Hepatocyte (in vitro differentiated cells): ENCODE measurements around the gene XXYLT1. TPM values are rescaled to one million over a fixed set of nuclear protein-coding genes. Genes with fewer than 3 reads are reported as not detected.
A peak's percentile ranks its signal among the peaks of the same experiment; 100 is the strongest.

Experiments used
- DNase-seq: peaks from one replicate; pipeline ENCODE4 v3.0.0-alpha.2; 2016; ENCODE audit warnings: low spot score
- H2AFZ ChIP-seq: fragments of 200-600 bp; sonication (generic); 2 replicates; pipeline ENCODE4 v1.6.0; 2016; ENCODE audit warnings: antibody characterized with exemption, mild to moderate bottlenecking
- H3K27ac ChIP-seq: fragments of 200-600 bp; sonication (generic); 2 replicates; pipeline ENCODE4 v1.5.1; 2016; ENCODE audit warnings: mild to moderate bottlenecking
- H3K27me3 ChIP-seq: fragments of 200-600 bp; sonication (generic); 2 replicates; pipeline ENCODE4 v1.6.1; 2016
- H3K36me3 ChIP-seq: fragments of 200-600 bp; sonication (generic); replicated peaks from 2 replicates; pipeline ENCODE4 v1.5.1; 2016; ENCODE audit warnings: low read depth; ENCODE audit not compliant: insufficient read depth
- H3K4me1 ChIP-seq: fragments of 200-600 bp; sonication (generic); 2 replicates; pipeline ENCODE4 v1.5.1; 2016; ENCODE audit warnings: mild to moderate bottlenecking, moderate library complexity; ENCODE audit not compliant: insufficient read depth
- H3K4me2 ChIP-seq: fragments of 200-600 bp; sonication (generic); 2 replicates; pipeline ENCODE4 v1.6.0; 2016
- H3K4me3 ChIP-seq: fragments of 200-600 bp; sonication (generic); 2 replicates; pipeline ENCODE4 v1.5.1; 2016; ENCODE audit warnings: mild to moderate bottlenecking
- H3K79me2 ChIP-seq: fragments of 200-600 bp; sonication (generic); 2 replicates; pipeline ENCODE4 v1.6.0; 2017; ENCODE audit warnings: mild to moderate bottlenecking
- H3K9me2 ChIP-seq: fragments of 200-600 bp; sonication (generic); replicated peaks from 2 replicates; pipeline ENCODE4 v1.6.0; 2017; ENCODE audit warnings: mild to moderate bottlenecking; ENCODE audit not compliant: insufficient read depth
- H3K9me3 ChIP-seq: fragments of 200-600 bp; sonication (generic); 2 replicates; pipeline ENCODE4 v1.5.1; 2016; ENCODE audit warnings: low read depth, mild to moderate bottlenecking
- H4K20me1 ChIP-seq: fragments of 200-600 bp; sonication (generic); 2 replicates; pipeline ENCODE4 v1.6.0; 2016; ENCODE audit warnings: mild to moderate bottlenecking; ENCODE audit not compliant: insufficient read depth, poor library complexity, severe bottlenecking
- CTCF ChIP-seq: fragments of 200-600 bp; sonication (generic); IDR thresholded peaks from 2 replicates; pipeline ENCODE4 v1.5.1; 2016; ENCODE audit warnings: antibody characterized with exemption, mild to moderate bottlenecking; ENCODE audit not compliant: poor library complexity
- EZH2 ChIP-seq: fragments of 200-600 bp; sonication (generic); IDR thresholded peaks from 2 replicates; pipeline ENCODE4 v1.6.1; 2016; ENCODE audit warnings: antibody characterized with exemption, mild to moderate bottlenecking, borderline replicate concordance
- EZH2phosphoT487 ChIP-seq: fragments of 200-600 bp; sonication (generic); IDR thresholded peaks from one replicate; pipeline ENCODE4 v1.6.1; 2018; ENCODE audit warnings: antibody characterized with exemption, mild to moderate bottlenecking, low read depth, moderate library complexity; ENCODE audit not compliant: unreplicated experiment, severe bottlenecking
- WGBS: methylation state at CpG from one replicate; pipeline ENCODE4 v1.1.6; 2016; ENCODE audit warnings: low lambda C conversion rate; ENCODE audit errors: missing lambda C conversion rate; 5-methylcytosine and 5-hydroxymethylcytosine counted together
- polyA plus RNA-seq: library from polyadenylated mRNA; unstranded; fragments of >200 nt; fragmentation: Nextera tagmentation; extraction: Ambion mirVana; gene quantifications from 2 replicates; pipeline ENCODE4 v1.2.1, GENCODE V29; 2016
- total RNA-seq: library from RNA; depleted of rRNA; stranded (reverse); fragments of >200 nt; gene quantifications from 2 replicates; pipeline ENCODE4 v1.2.3, GENCODE V29; 2014

XXYLT1 gene
- total and polyA plus RNA-seq, 2 experiments from 2014 or later: 20.9 to 25.6 TPM

DNA sequence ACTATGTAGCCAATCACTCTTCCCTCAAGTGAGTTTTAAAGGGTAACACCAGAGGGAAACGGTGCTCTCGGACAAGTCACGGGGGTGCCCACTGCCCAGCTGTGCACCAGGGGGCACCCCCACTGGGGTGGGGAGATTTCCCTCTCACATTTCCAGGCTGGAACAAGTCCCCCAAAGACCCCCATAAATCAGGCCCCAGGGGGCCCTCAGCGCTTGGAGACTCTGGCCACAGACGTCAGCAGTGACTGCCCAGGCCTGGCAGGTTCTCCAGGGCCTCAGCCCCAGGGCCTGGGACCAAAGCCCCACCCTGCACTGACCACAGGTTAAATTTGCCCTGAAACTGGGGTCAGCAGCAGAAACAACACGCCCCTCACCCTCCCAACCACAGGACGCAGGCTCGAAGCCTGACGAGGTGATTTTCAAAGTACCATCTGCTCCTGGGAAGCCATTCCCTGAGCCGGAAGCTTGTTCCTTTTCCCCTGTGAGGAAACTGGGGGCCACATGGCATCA, 17.0 kb downstream of the XXYLT1 start:
- H3K36me3 ChIP-seq: no peaks in the 10 kb centered on the region
- H3K9me2 ChIP-seq: no peaks in the 10 kb centered on the region
- no peak overlapping the region for H3K4me2 ChIP-seq
- H3K4me1 ChIP-seq: peaks cover 14% of the 10 kb centered on the region
- H4K20me1 ChIP-seq: no peaks in the 10 kb centered on the region
- H2AFZ ChIP-seq: no peak overlapping the region
- TF ChIP-seq EZH2 (no peak), CTCF (no peak), EZH2phosphoT487 (no peak)
- no peaks in the 10 kb centered on the region for H3K27me3 ChIP-seq
- no peak for DNase-seq
- 88% methylated on average over 10 of the region's 10 CpGs for WGBS
- peaks cover 68% of the 10 kb centered on the region for H3K79me2 ChIP-seq
- H3K27ac ChIP-seq: peak overlapping the region; percentile 73
- H3K4me3 ChIP-seq: no peak overlapping the region
- no peaks in the 10 kb centered on the region for H3K9me3 ChIP-seq

- no peak overlapping the region for H3K4me2 ChIP-seq
- no peaks in the 10 kb centered on the region for H3K27me3 ChIP-seq
These were observed 19.5 kb downstream of the XXYLT1 start for GRCh38 chr3:195251336-195252065.

DNA sequence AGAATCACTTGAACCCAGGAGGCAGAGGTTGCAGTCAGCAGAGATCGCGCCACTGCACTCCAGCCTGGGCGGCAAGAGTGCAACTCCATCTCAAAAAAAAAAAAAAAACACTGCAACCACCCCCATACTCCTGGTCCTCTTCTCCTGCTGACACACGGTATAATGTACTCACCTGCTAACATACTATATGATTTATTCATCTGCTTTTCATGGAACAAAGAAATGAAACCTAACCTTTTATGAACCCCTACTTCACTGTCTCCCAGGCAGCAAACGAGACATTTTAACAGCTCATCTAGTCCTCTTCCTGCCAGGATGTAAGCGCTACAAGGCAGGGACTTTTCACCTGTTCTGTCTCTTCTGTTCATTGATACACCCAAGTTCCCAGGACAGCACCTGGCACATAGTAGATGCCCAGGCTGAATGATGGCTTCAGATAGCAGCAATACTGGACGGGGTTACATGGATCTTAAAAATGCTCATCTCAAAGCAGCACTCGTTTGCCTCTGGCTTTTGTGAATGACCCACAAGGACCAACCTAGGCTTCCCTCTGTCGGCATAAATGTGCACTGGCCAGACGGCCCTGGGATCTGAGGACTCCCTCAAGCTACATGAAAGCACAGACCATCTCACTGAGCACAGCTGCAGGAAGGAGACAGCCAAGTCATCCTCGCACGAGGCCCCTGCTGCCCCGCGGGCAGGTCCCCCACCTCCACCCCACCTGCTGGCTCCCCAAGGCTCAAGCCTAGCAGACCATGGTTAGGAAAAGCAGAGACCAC, 20.3 kb downstream of the XXYLT1 start:
- no peaks in the 10 kb centered on the region for H3K36me3 ChIP-seq
- no peaks in the 10 kb centered on the region for H3K27me3 ChIP-seq
- DNase-seq: no peak
- no peak overlapping the region for H3K27ac ChIP-seq
- H3K4me3 ChIP-seq: no peak overlapping the region
- no peaks in the 10 kb centered on the region for H3K9me3 ChIP-seq
- H4K20me1 ChIP-seq: no peaks in the 10 kb centered on the region
- H3K79me2 ChIP-seq: peaks cover 42% of the 10 kb centered on the region
- no peak overlapping the region for H3K4me2 ChIP-seq
- WGBS: 89% methylated on average over 14 of the region's 14 CpGs
- H3K9me2 ChIP-seq: no peaks in the 10 kb centered on the region
- peaks cover 3% of the 10 kb centered on the region for H3K4me1 ChIP-seq
- TF ChIP-seq CTCF (no peak), EZH2phosphoT487 (no peak), EZH2 (no peak)
- H2AFZ ChIP-seq: no peak overlapping the region

More at GRCh38 chr3:195251336-195252065, 19.5 kb downstream of the XXYLT1 start:
- H3K9me2 ChIP-seq: no peaks in the 10 kb centered on the region
- H3K79me2 ChIP-seq: peaks cover 50% of the 10 kb centered on the region
- no peak for TF ChIP-seq EZH2
- no peak for TF ChIP-seq EZH2phosphoT487
- no peak for TF ChIP-seq CTCF
- H3K27ac ChIP-seq: no peak overlapping the region
- no peak overlapping the region for H2AFZ ChIP-seq
- no peaks in the 10 kb centered on the region for H3K36me3 ChIP-seq
- DNase-seq: no peak
- no peak overlapping the region for H3K4me3 ChIP-seq
- H3K9me3 ChIP-seq: no peaks in the 10 kb centered on the region
- WGBS: 89% methylated on average over 14 of the region's 14 CpGs
- H3K4me1 ChIP-seq: peaks cover 3% of the 10 kb centered on the region
- no peaks in the 10 kb centered on the region for H4K20me1 ChIP-seq
